Measurements from ENCODE around the gene HOXA9. TPM values are rescaled to one million over a fixed set of nuclear protein-coding genes. Genes with fewer than 3 reads are reported as not detected.

The HOXA9 gene
- total RNA-seq, 2 experiments from 2014 or later = 0.19 TPM; not detected in 1

- H3K36me3 Mint-ChIP-seq = peaks cover 4% of the 10 kb centered on the region
- H3K4me1 Mint-ChIP-seq (ENCODE audit: low read depth) = peaks cover 46% of the 10 kb centered on the region
- peak overlapping the region; percentile 57 for H3K4me3 Mint-ChIP-seq
Measured at GRCh38 chr7:27185854-27186667, 20.7 kb upstream of the HOXA9 start.

GRCh38 chr7:27185013-27185853 is 19.9 kb upstream of the HOXA9 start, which contains the start of gene HOXA11:
HOXA11 (minus strand) TSS chr7:27185232; CDS start chr7:27185144, 88 bp downstream.
- H3K4me1 Mint-ChIP-seq (ENCODE audit: low read depth) = peaks cover 46% of the 10 kb centered on the region
- POLR2A ChIA-PET = no interaction called here
- H3K36me3 Mint-ChIP-seq = peaks cover 4% of the 10 kb centered on the region
- intact Hi-C loops (cut with micrococcal nuclease) = loop anchor here (1.0 to 5.0 kb wide), 4 partner anchors 12 to 1323 kb away; partner anchors contain the start of gene HOXA3
- H3K9me3 Mint-ChIP-seq = no peaks in the 10 kb centered on the region
- peak; percentile 18 for DNase-seq
- CTCF ChIA-PET = interaction anchor here (1.0 to 6.5 kb wide), 3 partner anchors 9 to 24 kb away, joined by 4 to 45 read pairs (median 4); no protein-coding TSS in a partner anchor
- H3K27me3 Mint-ChIP-seq = peaks cover 75% of the 10 kb centered on the region
- peak within 1 kb of the TSS; percentile 57 for H3K4me3 Mint-ChIP-seq
- peak within 1 kb of the TSS; percentile 24 for H3K27ac Mint-ChIP-seq

More at GRCh38 chr7:27185854-27186667, 20.7 kb upstream of the HOXA9 start:
- DNase-seq = peak; percentile 9
- H3K27me3 Mint-ChIP-seq = peaks cover 79% of the 10 kb centered on the region
- H3K27ac Mint-ChIP-seq = peak overlapping the region; percentile 19
- H3K9me3 Mint-ChIP-seq = no peaks in the 10 kb centered on the region
- POLR2A ChIA-PET = no interaction called here
- CTCF ChIA-PET = interaction anchor here (0.8 to 6.5 kb wide), 7 partner anchors 9 to 36 kb away, joined by 3 to 45 read pairs (median 4); partner anchors contain the start of gene HOXA13
- intact Hi-C loops (cut with micrococcal nuclease) = loop anchor here (1.0 to 5.0 kb wide), 4 partner anchors 13 to 1324 kb away; partner anchors contain the start of gene HOXA3

GRCh38 chr7:27184337-27185012 is 19.1 kb upstream of the HOXA9 start:
- ChIA-PET CTCF (interaction anchor here (1.0 to 6.5 kb wide), 4 partner anchors 10 to 23 kb away, joined by 4 to 45 read pairs (median 6); partner anchors contain the start of gene HOXA9), POLR2A (no interaction called here)
- Mint-ChIP-seq H3K27ac (peak overlapping the region; percentile 24), H3K9me3 (no peaks in the 10 kb centered on the region), H3K27me3 (peaks cover 73% of the 10 kb centered on the region), H3K4me3 (peak overlapping the region; percentile 57), H3K4me1 (ENCODE audit: low read depth) (peaks cover 47% of the 10 kb centered on the region), H3K36me3 (peaks cover 4% of the 10 kb centered on the region)
- intact Hi-C loops (cut with micrococcal nuclease) = loop anchor here (1.0 to 5.0 kb wide), 5 partner anchors 11 to 1322 kb away; partner anchors contain the start of gene HOXA3
- peak; percentile 43 for DNase-seq

GRCh38 chr7:27183682-27184336 is 18.5 kb upstream of the HOXA9 start:
- intact Hi-C loops (cut with micrococcal nuclease) = loop anchor here (1.0 to 2.0 kb wide), 2 partner anchors 15 to 18 kb away; no protein-coding TSS in a partner anchor
- H3K9me3 Mint-ChIP-seq = no peaks in the 10 kb centered on the region
- H3K27ac Mint-ChIP-seq = no peak overlapping the region
- DNase-seq = peak; percentile 13
- peaks cover 73% of the 10 kb centered on the region for H3K27me3 Mint-ChIP-seq
- H3K36me3 Mint-ChIP-seq = peaks cover 4% of the 10 kb centered on the region
- ChIA-PET CTCF (interaction anchor here (1.7 to 6.5 kb wide), 2 partner anchors 11 to 18 kb away, joined by 7 to 45 read pairs; partner anchors contain the start of gene HOXA9), POLR2A (no interaction called here)
- H3K4me1 Mint-ChIP-seq (ENCODE audit: low read depth) = peaks cover 44% of the 10 kb centered on the region
- peak overlapping the region; percentile 57 for H3K4me3 Mint-ChIP-seq

DNA sequence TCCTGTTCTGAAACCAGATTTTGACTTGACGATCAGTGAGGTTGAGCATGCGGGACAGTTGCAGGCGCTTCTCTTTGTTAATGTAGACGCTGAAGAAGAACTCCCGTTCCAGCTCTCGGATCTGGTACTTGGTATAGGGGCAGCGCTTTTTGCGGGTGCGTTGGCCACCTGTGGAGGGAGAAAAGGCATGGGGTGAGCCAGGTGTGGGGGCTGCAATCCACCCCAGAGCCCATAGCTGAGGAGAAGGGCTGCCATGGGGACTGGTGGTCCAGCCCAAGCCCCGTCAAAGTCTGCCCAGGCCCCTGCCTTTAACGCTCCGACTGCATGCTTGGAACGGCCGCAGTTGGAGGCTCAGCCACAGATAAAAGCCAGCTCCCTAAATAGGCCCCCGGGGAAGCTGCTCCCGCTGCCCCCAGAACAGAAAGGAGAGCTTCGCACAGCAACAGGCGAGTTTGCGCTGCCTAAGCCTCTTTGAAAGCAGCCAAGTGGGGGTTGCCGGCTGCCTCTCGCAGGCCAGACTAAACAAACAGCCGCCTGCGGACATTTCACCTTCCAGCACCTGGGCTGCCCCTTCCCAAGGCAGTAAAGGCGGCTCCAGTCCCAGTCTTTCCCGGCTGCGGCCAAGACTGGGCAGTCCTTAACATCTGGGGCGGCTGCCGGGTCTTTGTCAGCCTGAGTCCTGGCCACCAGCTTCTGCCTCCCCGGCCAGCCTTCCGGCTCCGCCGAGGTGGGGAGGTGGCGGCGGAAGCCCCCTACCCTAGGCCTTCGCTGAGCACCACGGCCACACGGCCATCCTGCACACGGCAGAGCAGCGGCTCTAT is 17.7 kb upstream of the HOXA9 start:
- no peak overlapping the region for H3K4me3 Mint-ChIP-seq
- peaks cover 4% of the 10 kb centered on the region for H3K36me3 Mint-ChIP-seq
- intact Hi-C loops (cut with micrococcal nuclease) = no loop called here
- peaks cover 71% of the 10 kb centered on the region for H3K27me3 Mint-ChIP-seq
- no peak overlapping the region for H3K27ac Mint-ChIP-seq
- DNase-seq = peak; percentile 9
- no peaks in the 10 kb centered on the region for H3K9me3 Mint-ChIP-seq
- peaks cover 37% of the 10 kb centered on the region for H3K4me1 Mint-ChIP-seq (ENCODE audit: low read depth)
- ChIA-PET POLR2A (interaction anchor here (1.0 kb wide), 1 partner anchor 13 kb away, joined by 3 read pairs; no protein-coding TSS in a partner anchor), CTCF (interaction anchor here (0.7 to 6.5 kb wide), 5 partner anchors 12 to 22 kb away, joined by 3 to 45 read pairs (median 7); partner anchors contain the start of gene HOXA9)

- H3K27me3 Mint-ChIP-seq = peaks cover 69% of the 10 kb centered on the region
- DNase-seq = no peak
- intact Hi-C loops (cut with micrococcal nuclease) = no loop called here
- ChIA-PET CTCF (interaction anchor here (0.7 to 6.5 kb wide), 7 partner anchors 12 to 33 kb away, joined by 3 to 45 read pairs (median 4); partner anchors contain the start of gene HOXA9), POLR2A (interaction anchor here (1.0 kb wide), 1 partner anchor 14 kb away, joined by 3 read pairs; no protein-coding TSS in a partner anchor)
- no peak overlapping the region for H3K27ac Mint-ChIP-seq
- H3K4me1 Mint-ChIP-seq (ENCODE audit: low read depth) = peaks cover 31% of the 10 kb centered on the region
- H3K4me3 Mint-ChIP-seq = no peak overlapping the region
- H3K9me3 Mint-ChIP-seq = no peaks in the 10 kb centered on the region
- peaks cover 4% of the 10 kb centered on the region for H3K36me3 Mint-ChIP-seq
Measured at GRCh38 chr7:27182285-27182841, 17.0 kb upstream of the HOXA9 start.

DNA sequence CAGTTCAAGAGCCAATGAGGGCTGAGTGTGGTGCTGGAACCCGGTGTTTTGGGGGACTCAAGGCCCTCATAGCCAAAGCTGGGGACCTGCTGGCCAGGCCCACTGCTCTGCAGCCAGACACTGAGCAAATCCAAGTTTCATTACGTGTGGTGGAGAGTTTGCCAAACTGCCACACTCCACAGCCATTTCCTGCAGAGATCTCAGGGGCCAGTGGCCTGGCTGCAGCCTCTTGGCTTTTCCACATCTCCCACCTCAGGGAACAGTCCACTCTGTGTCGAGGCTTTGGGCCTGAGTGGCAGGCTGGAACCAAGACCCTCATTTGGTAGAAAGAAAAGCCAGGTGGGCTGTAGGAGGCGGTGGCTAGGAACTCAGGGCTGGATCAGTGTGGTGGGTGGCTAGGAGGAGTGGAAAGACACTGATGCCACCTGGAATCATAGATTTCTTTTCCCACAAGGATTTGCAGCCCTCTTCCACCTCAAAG is 16.5 kb upstream of the HOXA9 start:
- intact Hi-C loops (cut with micrococcal nuclease) = no loop called here
- H3K4me1 Mint-ChIP-seq (ENCODE audit: low read depth) = peaks cover 28% of the 10 kb centered on the region
- H3K27me3 Mint-ChIP-seq = peaks cover 67% of the 10 kb centered on the region
- no peaks in the 10 kb centered on the region for H3K9me3 Mint-ChIP-seq
- H3K4me3 Mint-ChIP-seq = no peak overlapping the region
- POLR2A ChIA-PET = interaction anchor here (1.0 kb wide), 1 partner anchor 14 kb away, joined by 3 read pairs; no protein-coding TSS in a partner anchor
- H3K27ac Mint-ChIP-seq = no peak overlapping the region
- DNase-seq = peak; percentile 4
- CTCF ChIA-PET = interaction anchor here (1.0 to 6.5 kb wide), 5 partner anchors 11 to 32 kb away, joined by 3 to 45 read pairs (median 4); no protein-coding TSS in a partner anchor
- peaks cover 4% of the 10 kb centered on the region for H3K36me3 Mint-ChIP-seq

- CTCF ChIA-PET = interaction anchor here (0.5 to 3.4 kb wide), 30 partner anchors 10 to 1443 kb away, joined by 3 to 22 read pairs (median 4); partner anchors contain the start of gene HOXA9
- intact Hi-C loops (cut with micrococcal nuclease) = no loop called here
- H3K9me3 Mint-ChIP-seq = no peaks in the 10 kb centered on the region
- POLR2A ChIA-PET = no interaction called here
- no peak overlapping the region for H3K27ac Mint-ChIP-seq
- H3K4me1 Mint-ChIP-seq (ENCODE audit: low read depth) = peaks cover 21% of the 10 kb centered on the region
- H3K27me3 Mint-ChIP-seq = peaks cover 69% of the 10 kb centered on the region
- peak; percentile 1 for DNase-seq
- H3K4me3 Mint-ChIP-seq = no peak overlapping the region
- peaks cover 4% of the 10 kb centered on the region for H3K36me3 Mint-ChIP-seq
Measured at GRCh38 chr7:27180431-27181420, 15.4 kb upstream of the HOXA9 start.
